Measurements from ENCODE around the gene BHLHE41.

DNA sequence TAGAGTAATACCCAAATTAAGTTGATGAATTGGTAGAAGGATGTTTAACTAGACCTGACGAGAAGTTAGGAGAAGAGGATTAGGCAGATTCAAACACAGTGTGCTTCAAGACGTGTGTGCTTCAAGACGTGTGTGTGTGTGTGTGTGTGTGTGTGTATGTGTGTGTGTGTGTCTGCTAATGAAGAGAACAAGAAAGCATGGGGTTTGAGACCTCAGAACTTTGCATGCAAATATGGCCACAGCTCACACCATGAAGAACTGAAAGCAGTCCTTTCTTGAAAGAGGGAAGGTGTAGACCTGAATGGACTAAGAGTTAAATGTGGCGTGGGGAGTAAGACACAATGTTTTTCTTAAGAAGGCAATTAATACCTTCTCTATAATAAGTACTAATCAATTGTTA lies 38.1 kb upstream of the BHLHE41 start:
- TF ChIP-seq EZH2 (IDR thresholded peaks at IDR 0.05; ENCODE audit: borderline replicate concordance, low read depth, low read length, poor library complexity, severe bottlenecking) (no peak), CTCF (conservative IDR thresholded peaks at IDR 0.05; ENCODE audit: low read depth, low read length) (no peak)

All from A673 (cell line).